ENCODE measurements around the gene ARFGAP3.
"Not testable (repeated sequence)": the region's sequence is repeated elsewhere in the genome, so short reads cannot be mapped to it uniquely, and the experiment has no call there.

ARFGAP3 gene

DNA sequence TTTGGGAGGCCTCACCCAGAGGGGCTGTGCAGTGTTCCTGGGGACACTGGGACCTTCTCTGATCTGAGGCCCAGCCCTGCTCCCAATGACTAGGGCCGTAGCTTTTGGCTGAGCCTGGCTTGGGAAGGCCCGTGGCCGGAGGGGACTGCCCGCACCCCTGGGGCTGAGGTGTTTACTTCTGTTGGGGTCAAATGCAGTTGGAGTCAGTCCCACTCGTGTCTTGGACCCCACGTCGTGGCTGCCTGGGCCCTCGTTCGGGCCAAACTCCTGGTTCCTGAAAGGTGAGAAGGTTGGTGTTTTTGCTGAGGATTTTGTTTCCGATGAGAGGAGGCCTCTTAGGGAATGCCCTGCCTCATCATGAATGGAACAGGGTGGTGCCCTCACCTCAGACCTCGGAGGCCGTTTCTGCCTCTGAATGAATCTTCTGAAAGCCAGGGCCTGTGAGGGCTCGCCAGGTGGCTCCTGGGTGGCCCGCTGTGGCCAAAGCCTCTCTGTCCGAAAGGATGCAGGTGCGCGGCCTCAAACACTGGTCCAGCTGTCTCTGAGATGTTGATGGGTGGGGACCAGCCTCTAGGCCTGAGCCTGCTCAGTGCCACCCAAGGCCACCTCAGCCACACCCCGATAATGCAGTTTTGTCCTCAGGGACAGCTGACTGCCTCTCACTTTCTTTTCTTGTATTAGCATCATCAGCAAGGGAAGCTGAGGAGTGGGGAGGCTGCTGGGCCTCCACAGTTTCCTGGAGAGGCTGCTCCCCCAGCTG, 96.1 kb downstream of the ARFGAP3 start:
- in situ Hi-C loops (cut with HindIII; ENCODE audit: low sequenced_read_pairs): no loop called here

DNA sequence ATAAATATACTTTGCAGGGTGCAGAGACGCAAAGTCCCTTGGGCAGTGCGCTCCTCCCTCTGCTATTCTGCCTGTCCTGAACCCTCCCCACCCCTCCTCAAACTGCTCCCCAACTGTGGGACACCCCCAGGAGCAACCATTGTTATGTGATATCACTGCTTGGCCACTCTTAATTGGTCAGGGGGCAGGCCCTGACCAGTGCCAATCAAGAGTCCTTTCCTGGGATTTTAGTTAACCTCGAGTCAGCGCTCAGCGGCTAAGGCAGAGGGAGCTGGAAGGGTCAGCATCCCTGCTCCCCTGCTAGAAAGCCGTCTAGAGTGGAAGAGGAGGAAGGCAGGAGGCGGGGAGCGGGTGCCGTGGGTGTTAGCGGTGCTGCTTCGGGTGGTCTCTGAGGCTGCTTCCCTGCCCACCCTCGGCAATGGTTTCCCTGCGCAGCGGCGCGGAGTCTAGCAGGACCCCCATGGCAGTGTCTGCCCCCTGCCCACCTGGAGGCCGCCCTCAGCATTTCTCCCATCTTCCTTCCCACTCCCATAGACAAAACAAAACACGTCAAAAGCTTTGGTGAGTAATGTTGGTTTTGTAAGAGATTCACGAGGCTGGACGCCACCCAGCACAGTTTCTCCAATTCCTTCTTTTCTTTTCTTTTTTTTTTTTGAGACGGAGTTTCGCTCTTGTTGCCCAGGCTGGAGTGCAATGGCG, 98.0 kb downstream of the ARFGAP3 start:
- no peak overlapping the region for H3K4me3 ChIP-seq (ENCODE audit: low read depth, low read length)
- in situ Hi-C loops (cut with HindIII; ENCODE audit: low sequenced_read_pairs): no loop called here
- TF ChIP-seq, protein P1, sequence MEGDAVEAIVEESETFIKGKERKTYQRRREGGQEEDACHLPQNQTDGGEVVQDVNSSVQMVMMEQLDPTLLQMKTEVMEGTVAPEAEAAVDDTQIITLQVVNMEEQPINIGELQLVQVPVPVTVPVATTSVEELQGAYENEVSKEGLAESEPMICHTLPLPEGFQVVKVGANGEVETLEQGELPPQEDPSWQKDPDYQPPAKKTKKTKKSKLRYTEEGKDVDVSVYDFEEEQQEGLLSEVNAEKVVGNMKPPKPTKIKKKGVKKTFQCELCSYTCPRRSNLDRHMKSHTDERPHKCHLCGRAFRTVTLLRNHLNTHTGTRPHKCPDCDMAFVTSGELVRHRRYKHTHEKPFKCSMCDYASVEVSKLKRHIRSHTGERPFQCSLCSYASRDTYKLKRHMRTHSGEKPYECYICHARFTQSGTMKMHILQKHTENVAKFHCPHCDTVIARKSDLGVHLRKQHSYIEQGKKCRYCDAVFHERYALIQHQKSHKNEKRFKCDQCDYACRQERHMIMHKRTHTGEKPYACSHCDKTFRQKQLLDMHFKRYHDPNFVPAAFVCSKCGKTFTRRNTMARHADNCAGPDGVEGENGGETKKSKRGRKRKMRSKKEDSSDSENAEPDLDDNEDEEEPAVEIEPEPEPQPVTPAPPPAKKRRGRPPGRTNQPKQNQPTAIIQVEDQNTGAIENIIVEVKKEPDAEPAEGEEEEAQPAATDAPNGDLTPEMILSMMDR (IDR thresholded peaks at IDR 0.05; ENCODE audit: low read depth, low read length): no peak
- peak; percentile 72 for DNase-seq (ENCODE audit: low read depth, low spot score)

More for the DNA sequence above, 96.1 kb downstream of the ARFGAP3 start:
- TF ChIP-seq, protein P1 (IDR thresholded peaks at IDR 0.05; ENCODE audit: low read depth, low read length): no peak
- H3K4me3 ChIP-seq (ENCODE audit: low read depth, low read length): no peak overlapping the region
- DNase-seq (ENCODE audit: low read depth, low spot score): no peak

DNA sequence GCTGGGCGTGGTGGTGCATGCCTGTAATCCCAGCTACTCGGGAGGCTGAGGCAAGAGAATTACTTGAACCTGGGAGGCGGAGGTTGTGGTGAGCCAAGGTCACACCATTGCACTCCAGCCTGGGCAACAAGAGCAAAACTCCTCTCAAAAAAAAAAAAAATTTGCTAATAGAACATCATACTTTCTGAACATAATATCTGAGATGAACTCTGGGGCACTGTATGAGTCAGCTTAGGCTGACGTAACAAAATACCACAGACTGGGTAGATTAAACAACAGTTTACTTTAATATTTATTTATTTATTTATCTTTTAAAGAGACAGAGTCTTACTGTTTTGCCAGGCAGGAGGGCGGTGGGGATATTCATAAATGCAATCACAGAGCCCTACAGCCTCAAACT, 101.5 kb downstream of the ARFGAP3 start:
- peak; percentile 64 for DNase-seq (ENCODE audit: low read depth, low spot score)
- H3K4me3 ChIP-seq (ENCODE audit: low read depth, low read length); in situ Hi-C loops (cut with HindIII; ENCODE audit: low sequenced_read_pairs): not testable (repeated sequence)

DNA sequence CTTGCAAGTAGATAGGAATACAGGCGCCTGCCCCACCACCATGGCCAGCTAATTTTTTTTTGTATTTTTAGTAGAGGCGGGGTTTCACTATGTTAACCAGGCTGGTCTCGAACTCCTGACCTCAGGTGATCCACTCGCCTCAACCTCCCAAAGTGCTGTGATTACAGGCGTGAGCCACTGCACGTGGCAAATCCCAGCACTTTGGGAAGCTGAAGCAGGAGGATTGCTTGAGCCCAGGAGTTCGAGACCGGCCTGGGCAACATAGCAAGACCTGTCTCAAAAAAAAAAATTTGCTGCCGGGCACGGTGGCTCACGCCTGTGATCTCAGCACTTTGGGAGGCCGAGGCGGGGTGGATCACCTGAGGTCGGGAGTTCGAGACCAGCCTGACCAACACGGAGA, 102.0 kb downstream of the ARFGAP3 start:
- DNase-seq (ENCODE audit: low read depth, low spot score); H3K4me3 ChIP-seq (ENCODE audit: low read depth, low read length); in situ Hi-C loops (cut with HindIII; ENCODE audit: low sequenced_read_pairs): not testable (repeated sequence)

DNA sequence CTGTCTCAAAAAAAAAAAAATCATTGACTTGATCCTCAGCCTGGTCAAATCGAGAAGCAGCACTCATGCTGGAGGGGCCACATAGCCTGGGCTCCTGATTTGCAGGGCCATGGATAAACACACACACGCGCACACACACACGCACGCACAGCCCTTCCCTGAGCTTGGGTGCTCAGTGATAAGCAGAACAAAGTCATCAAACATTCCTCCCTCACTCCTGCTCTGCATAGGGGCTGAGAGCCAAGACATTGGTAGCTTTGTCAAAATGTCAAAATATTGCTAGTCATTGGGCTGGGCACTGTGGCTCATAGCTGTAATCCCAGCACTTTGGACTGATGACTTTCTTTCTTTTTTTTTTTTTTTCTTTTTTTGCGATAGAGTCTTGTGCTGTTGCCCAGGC, 102.4 kb downstream of the ARFGAP3 start:
- TF ChIP-seq, protein P1 (IDR thresholded peaks at IDR 0.05; ENCODE audit: low read depth, low read length): no peak
- peak; percentile 37 for DNase-seq (ENCODE audit: low read depth, low spot score)
- H3K4me3 ChIP-seq (ENCODE audit: low read depth, low read length): no peak overlapping the region
- in situ Hi-C loops (cut with HindIII; ENCODE audit: low sequenced_read_pairs): no loop called here

DNA sequence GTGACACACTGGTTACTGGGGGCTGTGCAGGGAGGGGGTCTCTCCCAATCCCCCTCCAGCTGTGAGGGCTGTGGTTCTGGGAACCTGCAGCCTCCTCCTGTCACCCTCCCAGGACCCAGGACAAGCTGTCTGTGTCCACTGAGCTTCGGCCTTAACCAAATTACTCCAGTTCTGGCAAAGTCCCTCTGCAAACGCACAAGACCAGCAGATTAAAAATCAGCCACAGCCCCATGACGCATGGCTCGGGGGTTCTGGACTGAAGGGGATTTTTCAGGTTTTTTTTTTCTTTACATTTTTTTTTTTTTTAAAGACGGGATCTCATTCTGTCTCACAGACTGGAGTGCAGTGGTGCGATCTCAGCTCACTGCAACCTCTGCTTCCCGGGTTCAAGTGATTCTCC, 104.2 kb downstream of the ARFGAP3 start:
- in situ Hi-C loops (cut with HindIII; ENCODE audit: low sequenced_read_pairs): no loop called here

DNA sequence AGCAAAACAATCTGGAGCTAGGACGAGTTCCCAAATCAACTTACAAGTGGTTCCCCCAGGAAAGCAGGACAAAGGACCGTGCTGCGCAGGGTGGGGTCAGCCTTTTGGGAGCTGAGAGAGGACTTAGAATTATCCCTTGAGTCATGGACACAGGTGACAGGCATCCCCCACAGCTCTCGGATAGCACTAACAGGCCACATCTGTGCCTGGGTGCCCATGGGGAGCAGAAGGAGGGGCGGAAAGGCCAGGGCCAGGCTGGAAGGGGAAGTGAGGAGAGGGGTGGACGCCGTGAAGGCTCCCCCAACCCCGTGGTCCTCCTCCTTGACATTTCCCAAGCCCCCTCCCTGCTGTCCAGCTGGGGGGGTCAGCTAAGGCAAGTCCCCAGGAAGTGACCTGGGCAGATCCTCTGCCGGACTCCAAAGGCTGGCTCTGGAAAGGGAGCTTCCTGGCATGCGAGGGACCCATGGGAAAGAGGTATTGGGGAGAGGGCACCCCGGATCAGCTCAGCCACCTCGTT, 104.8 kb downstream of the ARFGAP3 start:
- in situ Hi-C loops (cut with HindIII; ENCODE audit: low sequenced_read_pairs): no loop called here
- DNase-seq (ENCODE audit: low read depth, low spot score): no peak
- no peak overlapping the region for H3K4me3 ChIP-seq (ENCODE audit: low read depth, low read length)
- TF ChIP-seq, protein P1 (IDR thresholded peaks at IDR 0.05; ENCODE audit: low read depth, low read length): no peak

More for the DNA sequence above, 104.2 kb downstream of the ARFGAP3 start:
- TF ChIP-seq, protein P1 (IDR thresholded peaks at IDR 0.05; ENCODE audit: low read depth, low read length): no peak
- no peak overlapping the region for H3K4me3 ChIP-seq (ENCODE audit: low read depth, low read length)
- DNase-seq (ENCODE audit: low read depth, low spot score): no peak

DNA sequence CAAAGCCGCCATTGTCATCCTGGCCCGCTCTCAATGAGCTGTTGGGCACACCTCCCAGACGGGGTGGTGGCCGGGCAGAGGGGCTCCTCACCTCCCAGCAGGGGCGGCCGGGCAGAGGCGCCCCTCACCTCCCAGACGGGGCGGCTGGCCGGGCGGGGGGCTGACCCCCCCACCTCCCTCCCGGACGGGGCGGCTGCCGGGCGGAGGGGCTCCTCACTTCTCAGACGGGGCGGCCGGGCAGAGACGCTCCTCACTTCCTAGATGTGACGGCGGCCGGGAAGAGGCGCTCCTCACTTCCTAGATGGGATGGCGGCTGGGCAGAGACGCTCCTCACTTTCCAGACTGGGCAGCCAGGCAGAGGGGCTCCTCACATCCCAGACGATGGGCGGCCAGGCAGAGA, 106.7 kb downstream of the ARFGAP3 start:
- DNase-seq (ENCODE audit: low read depth, low spot score); H3K4me3 ChIP-seq (ENCODE audit: low read depth, low read length); in situ Hi-C loops (cut with HindIII; ENCODE audit: low sequenced_read_pairs): not testable (repeated sequence)
